Stomach (tissue), 4 donors: ENCODE results near the gene PA2G4.
"Not testable (repeated sequence)": the region's sequence is repeated elsewhere in the genome, so short reads cannot be mapped to it uniquely, and the experiment has no call there.

ENCODE experiments used
- CTCF ChIP-seq, 7 experiments: fragments of 450-650 bp in 4 of 7; fragments of 200-600 bp in 3 of 7; sonication (generic) in 3 of 7; IDR thresholded peaks; one replicate each; pipeline ENCODE4 v1.5.1; 2016 to 2019; ENCODE audit warnings: antibody characterized with exemption in 7 of 7, control low read depth in 2 of 7, mild to moderate bottlenecking in 1 of 7
- POLR2A ChIP-seq, 4 donors: fragments of 450-650 bp; IDR thresholded peaks; one replicate each; pipeline ENCODE4 v1.6.1; 2016; ENCODE audit warnings: antibody characterized with exemption in 4 of 4, control low read depth in 2 of 4, mild to moderate bottlenecking in 1 of 4, moderate library complexity in 1 of 4

DNA sequence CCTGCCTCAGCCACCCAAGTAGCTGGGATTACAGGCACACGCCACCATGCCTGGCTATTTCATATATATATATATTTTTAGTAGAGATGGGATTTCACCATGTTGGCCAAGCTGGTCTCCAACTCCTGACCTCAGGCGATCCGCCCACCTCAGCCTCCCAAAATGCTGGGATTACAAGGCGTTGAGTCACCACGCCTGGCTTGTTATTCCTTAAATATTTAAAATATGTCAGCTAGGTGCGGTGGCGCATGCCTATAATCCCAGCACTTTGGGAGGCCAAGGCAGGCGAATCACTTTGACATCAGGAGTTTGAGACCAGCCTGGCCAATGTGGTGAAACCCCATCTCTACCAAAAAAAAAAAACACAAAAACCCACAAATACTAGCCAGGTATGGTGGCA, 44.4 kb upstream of the PA2G4 start:
- TF ChIP-seq CTCF, POLR2A (IDR thresholded peaks at IDR 0.05): not testable (repeated sequence)
